GM19324 (cell line): ENCODE measurements around the gene LGALS12.

Experiments
- ATAC-seq: cut with Tn5 transposase; IDR thresholded peaks from one replicate; pipeline ENCODE4 v1.9.1; 2021; ENCODE audit warnings: mild to moderate bottlenecking, moderate library complexity; ENCODE audit not compliant: unreplicated experiment, low FRiP score

Gene LGALS12

GRCh38 chr11:63505857-63506528 is at the start of gene LGALS12:
Gene LGALS12, plus strand, starts transcription at chr11:63506084. Its CDS starts 375 bp downstream, at chr11:63506459.
- ATAC-seq = no peak

DNA sequence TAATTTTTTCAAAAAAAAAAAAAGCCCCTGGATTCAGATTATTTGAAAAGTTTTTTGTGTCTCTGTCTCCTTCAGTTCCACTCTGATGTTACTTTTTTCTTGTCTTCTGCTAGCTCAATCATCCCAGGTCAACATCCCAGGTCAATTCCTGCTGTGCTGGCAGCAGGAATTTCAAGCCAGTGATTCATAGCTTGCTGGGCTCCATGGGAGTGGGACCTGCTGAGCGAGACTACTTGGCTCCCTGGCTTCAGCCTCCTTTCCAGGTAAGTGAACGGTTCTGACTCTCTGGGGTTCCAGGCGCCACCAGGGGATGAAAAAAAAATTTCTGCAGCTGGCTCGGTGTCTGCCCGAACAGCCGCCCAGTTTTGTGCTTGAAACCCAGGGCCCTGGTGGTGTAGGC is 46.3 kb upstream of the LGALS12 start:
- no peak for ATAC-seq

- no peak for ATAC-seq
Measured at GRCh38 chr11:63462137-63462536, 43.7 kb upstream of the LGALS12 start.

DNA sequence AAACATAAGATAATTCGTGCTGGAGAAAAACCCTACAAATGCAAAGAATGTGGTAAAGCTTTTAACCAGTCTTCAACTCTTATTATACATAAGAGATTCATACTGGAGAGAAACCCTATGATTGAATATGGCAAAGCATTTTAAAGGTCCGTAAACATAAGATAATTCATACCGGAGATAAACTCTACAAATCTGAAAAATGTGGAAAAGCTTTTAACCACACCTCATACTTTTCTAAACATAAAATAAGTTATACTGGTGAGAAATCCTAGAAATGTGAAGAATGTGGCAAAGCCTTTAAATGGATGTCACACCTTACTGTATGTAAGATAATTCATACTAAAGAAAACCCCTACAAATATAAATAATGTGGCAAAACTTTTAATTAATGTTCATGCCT is 35.6 kb upstream of the LGALS12 start:
- ATAC-seq = no peak

DNA sequence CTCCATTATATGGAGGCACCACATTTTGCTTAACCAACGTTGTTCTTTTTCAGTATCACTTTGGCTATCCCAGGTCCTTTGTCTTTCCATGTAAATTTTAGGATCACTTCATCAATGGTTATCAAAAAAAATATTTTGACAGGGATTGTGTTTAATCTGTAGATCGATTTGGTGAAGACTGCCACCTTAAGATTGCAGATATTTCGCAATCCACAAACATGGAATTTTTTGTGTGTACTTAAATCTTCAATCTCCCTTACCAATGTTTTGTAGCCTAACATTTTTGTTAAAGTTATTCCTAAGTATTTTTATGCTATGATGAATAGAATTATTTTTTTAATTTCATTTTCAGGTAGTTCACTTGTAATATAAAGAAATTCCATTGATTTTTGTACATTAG is 33.5 kb upstream of the LGALS12 start:
- ATAC-seq = no peak

DNA sequence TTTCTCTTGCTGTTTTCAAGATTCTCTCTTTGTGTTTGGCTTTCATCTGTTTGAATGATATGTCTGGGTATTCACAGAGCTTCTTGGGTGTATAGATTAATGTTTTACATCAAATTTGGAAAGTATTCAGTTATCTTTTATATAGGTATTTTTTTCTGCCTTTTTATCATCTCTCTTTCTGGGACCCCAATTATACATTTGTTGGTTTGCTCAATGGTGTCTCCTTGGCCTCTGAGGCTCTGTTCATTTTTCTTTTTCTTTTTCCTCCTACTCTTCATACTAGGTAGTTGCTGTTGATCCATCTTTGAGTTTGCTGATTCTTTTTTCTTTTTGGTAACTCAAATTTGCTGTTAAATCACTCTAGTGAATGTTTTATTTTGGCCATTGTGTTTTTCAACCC is 29.3 kb upstream of the LGALS12 start:
- ATAC-seq = no peak

- ATAC-seq = no peak
Measured at GRCh38 chr11:63478896-63479295, 27.0 kb upstream of the LGALS12 start.

DNA sequence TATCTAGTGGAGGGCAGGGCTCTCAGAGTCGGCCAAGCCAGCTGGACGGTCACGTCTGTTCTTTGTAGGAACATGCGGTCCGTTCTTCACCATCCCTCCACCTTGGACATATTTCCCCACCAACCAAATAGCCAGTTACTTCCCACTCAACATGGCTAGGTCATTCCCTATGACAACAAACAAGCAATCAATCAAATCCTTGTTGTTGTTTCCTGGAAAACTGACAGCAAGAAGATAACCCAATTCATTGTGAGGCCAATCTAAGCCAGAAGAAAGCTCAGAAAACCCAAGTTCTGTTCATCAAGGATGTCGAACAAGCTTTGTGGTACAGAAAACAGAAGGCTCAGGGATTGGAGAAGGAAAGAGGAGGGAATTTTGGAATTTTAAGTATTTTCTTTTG is 25.8 kb upstream of the LGALS12 start:
- ATAC-seq = no peak

- no peak for ATAC-seq
Measured at GRCh38 chr11:63485777-63486176, 20.1 kb upstream of the LGALS12 start.

- ATAC-seq = no peak
Measured at GRCh38 chr11:63488789-63489188, 17.1 kb upstream of the LGALS12 start.

- no peak for ATAC-seq
Measured at GRCh38 chr11:63489879-63490278, 16.0 kb upstream of the LGALS12 start.

DNA sequence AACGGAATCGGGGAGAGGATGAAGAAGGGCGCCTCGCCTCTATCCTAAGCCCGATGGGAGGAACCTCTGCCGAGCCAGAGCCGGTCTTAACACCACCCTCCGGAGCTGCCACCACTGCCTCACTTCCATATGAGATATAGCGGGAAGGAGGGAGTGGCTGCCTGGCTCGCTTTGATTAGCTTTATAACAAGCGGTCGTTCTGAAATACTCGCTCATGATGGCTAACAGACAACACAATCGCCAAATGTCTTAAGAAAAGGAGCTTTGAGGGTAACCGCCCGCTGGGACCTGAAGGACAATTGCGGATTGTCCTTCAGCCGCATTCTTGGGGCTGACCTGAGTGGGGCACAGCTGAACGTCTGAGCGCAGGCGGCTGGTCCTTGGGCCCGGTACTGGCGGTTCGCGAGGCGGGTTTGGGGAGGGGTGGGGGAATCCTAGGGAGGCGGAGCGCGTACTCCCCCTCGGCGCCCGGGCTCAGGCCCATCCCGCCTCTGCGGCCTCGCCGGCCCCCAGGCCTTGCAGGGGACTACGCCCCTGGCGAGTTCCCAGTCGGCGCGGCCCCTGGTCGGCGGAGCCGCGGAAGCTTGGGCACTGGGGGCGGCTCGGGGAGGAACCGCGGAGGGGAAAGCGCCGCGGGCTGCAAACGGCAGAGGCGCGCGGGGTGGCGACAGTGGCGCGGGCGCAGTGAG is 15.2 kb upstream of the LGALS12 start, which contains the start of gene PLAAT5:
PLAAT5 (minus strand) TSS at position 617 of the 689 bp plus-strand sequence; CDS start at position 484, 133 bp downstream.
- ATAC-seq = no peak

- ATAC-seq = no peak
Measured at GRCh38 chr11:63491240-63491587, 14.7 kb upstream of the LGALS12 start.

DNA sequence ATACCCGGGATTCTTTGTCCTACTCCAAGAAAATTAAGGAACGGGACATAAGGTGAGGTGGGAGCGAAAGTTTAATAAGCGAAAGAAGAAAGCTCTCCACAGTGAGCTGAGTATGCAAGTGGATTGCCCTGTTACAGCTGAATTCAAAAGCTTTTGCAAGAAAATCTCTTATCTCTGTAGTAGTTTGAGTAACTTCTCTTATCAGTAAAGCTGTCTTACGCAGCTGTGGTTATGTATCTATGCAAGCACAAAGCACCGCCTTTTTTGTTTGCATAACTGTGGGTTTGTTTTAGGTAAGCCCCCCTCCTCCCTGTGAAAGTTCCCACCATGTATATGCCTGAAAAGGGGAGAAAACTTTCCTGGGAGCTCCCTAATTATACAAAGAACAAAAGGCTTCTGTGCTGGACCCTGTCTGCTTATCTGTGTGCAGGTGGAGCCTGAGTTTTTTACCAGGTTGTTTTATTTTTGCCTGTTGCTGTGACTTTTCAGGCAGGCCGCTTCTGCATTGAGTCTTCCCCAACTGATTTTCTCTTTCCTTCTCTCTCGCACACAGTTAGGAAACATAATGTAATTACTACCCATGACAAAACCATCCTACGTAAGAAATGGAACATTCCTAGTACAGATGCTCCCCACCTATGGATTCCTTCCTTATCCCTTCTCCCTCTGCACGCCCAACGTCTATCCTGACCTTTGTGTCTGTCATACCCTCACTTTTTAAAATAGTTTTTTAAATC is 14.1 kb upstream of the LGALS12 start:
- ATAC-seq = no peak

DNA sequence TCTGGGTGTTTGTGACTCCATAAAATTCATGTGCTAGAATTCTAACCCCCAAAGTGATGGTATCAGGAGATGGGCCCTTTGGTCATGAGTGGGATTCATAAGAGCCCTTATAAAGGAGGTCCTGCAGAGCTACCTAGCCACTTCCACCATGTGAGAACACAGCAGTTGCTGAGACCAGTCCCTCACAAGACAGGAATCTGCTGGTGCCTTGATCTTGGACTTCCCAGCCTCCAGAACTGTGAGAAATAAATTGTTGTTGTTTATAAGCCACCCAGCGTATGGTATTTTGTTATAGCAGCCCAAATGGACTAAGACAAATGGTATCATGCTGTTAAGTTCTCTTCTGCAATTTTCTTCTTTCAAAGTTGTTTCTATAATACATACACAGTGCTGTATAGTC is 13.4 kb upstream of the LGALS12 start:
- no peak for ATAC-seq

- no peak for ATAC-seq
Measured at GRCh38 chr11:63493127-63493526, 12.8 kb upstream of the LGALS12 start.

DNA sequence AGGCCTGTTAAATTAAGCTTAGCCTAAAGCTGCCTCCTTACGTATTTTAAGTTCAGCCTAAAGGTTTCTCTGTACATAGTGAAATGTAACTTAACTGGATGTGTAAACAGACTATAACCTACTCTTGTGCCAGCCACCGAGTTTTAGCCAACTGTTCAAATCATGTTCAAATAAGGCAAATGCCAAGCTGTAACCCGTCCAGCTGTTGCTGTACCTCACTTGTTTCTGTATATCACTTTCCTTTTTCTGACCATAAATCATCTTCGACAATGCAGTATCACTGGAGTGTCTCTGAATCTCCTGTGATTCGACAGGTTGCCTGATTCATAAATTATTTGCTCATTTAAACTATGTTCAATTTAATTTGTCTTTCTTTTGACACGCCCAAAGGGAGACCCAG is 10.9 kb upstream of the LGALS12 start:
- ATAC-seq = no peak

DNA sequence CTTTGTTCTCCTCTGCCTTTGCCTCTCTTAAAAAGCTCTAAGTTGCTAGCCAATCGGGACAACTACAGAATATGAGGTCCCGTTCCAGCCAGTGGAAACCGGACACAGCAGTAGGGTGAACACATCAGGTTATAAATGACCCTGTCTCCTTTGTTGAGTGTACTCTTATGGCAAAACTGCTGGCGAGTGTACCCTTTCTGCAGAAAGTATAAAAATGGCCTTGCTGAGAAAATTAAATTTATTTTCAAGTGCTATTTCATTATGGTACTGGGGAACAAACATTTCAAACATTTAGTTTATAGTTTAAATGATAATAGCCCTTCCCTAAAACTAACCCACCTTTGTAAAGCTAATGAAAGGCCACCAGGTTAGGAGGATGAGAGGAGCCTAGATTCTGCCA is 6.0 kb upstream of the LGALS12 start:
- no peak for ATAC-seq

- ATAC-seq = no peak
Measured at GRCh38 chr11:63501236-63501635, 4.6 kb upstream of the LGALS12 start.

DNA sequence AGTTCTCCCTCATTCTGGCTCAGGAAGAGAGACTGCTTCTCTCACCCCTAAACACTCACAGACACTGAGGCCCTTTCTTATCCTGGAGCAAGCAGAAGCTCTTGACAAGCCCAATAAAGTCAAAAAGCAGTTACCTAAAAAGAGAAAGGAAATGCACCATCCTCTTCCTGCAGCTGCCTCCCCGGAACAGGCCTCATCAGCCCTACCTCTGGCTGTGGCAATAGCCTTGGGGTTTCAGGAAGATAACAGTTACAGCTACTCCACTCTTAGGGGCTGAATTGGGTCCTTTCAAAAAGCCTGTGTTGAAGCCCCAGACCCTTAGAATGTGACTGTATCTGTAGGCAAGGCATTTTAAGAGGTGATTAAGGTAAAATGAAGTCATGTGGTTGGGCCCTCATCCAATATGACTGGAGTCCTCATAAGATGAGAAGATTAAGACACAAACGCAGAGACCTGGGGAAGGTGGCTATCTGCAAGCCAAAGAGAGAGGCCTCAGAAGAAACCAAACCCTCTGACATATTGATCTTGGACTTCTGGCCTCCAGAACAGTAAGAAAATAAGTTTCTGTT is 3.5 kb upstream of the LGALS12 start:
- no peak for ATAC-seq

DNA sequence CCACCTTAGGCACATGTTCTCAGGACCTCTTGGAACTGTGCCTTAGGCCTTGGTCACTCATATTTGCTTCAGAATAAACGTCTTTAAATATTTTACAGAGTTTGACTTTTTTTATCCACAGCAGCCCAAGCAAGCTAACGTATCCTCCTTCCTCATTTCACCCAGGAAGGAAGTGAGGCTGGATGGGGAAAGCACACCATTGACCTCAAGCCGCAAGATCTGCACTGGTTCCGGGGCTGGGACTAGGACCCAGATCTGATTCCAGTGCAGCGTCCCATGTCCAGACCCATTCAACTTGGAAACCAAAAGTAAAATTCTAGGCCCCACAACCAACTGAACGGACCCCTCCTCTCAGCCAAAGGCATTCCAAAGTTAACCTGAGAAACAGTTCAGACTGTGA is 2.4 kb upstream of the LGALS12 start:
- no peak for ATAC-seq
